ENCODE data around the gene NVL.

Gene NVL

GRCh38 chr1:224192082-224192788 lies 137.7 kb downstream of the NVL start:
- no peak for DNase-seq

DNA sequence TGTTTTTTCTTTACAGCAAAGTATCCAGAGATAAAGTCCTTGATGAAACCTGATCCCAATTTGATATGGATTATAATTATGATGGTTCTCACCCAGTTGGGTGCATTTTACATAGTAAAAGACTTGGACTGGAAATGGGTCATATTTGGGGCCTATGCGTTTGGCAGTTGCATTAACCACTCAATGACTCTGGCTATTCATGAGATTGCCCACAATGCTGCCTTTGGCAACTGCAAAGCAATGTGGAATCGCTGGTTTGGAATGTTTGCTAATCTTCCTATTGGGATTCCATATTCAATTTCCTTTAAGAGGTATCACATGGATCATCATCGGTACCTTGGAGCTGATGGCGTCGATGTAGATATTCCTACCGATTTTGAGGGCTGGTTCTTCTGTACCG lies 140.4 kb downstream of the NVL start:
- no peak for DNase-seq

DNA sequence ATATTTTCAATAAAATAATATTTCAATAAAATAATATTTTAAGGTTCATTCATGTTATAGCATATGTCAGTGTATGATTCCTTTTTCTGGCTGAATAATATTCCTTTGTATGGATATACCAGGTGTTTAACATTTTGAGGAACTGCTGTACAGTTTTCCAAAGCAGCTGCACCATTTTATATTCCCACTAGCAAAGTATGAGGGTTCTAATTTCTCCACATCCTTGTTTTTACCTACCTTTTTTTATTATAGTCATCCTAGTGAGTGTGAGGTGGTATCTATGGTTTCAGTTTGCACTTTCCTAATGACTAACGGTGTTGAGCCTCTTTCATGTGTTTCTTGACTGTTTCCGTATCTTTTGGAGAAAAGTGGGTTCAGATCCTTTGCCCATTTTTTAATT lies 141.7 kb downstream of the NVL start:
- DNase-seq = no peak

DNA sequence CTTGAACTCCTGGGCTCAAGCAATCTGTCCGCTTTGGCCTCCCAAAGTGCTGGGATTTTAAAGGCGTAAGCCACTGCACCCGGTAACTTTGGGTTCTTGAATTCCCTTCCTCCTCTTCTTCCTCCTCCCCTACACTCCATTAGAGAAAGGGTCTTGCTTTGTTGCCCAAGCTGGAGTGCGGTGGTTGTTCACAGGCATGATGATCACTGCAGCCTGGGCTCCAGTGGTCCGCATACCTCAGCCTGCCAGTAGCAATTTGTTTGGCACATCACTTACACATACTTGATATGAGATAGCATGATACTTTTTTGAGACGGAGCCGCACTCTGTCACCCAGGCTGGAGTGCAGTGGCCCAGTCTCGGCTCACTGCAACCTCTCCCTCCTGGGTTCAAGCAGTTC lies 144.8 kb downstream of the NVL start:
- no peak for DNase-seq

GRCh38 chr1:224183591-224184312 lies 146.2 kb downstream of the NVL start:
- no peak for DNase-seq

DNA sequence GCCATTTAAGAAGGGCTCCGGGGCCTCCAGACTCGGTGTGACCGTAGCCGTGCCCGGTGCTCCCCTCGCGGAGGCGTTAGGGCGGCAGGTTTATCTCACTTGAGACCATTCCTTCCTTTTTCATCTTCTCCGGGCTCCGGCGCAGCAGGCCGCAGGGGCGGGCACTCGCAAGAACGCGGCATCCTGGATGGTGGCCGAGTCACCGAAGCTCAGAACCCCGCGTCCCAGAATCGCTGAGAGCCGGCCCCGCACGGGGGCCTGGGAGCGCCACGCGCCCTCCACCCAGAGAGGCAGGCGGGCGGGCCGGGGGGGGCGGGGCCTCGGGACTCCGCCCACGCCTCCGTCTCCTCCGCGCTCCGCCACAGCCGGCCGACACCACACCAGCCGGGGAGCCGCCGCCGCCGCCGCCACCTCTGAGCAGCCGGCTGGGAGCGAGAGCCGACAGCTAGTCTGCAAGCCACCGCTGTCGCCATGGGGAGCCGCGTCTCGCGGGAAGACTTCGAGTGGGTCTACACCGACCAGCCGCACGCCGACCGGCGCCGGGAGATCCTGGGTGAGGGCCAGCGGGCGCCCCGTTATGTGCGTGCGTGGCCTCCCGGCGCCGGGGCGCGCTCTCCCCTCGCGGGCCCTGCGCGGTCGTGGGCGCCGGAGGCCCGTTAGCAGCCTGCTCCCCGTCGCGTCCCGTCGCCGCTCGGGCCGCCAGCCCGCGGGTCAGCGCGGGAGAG lies 146.9 kb downstream of the NVL start, which contains the start of gene DEGS1:
Gene DEGS1 (plus strand): TSS at position 375 of the 725 bp plus-strand sequence. CDS start 97 bp downstream, at position 472.
- DNase-seq = peak; percentile 73

GRCh38 chr1:224182057-224182865 lies 147.7 kb downstream of the NVL start:
- no peak for DNase-seq

- no peak for DNase-seq
These were observed 148.5 kb downstream of the NVL start for GRCh38 chr1:224181453-224181810.

GRCh38 chr1:224180783-224181452 lies 149.1 kb downstream of the NVL start:
- DNase-seq = no peak

DNA sequence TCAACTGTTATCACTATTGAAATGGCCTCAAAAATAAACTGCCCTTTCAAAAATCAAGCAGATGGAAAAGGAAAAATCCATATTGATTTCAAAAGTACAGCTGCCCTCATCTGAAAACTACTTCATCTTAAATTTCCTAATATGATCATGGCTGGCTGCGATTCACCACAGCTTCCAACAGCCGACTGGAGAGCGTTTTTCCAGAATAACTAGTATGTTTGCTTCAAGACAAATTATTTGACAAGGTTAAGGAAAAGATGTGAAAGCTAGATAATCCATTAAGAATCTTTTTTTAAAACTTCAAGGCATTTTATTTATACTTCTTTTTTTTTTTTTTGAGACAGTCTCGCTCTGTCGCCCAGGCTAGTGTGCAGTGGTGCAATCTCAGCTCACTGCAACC lies 151.1 kb downstream of the NVL start:
- DNase-seq = no peak

DNA sequence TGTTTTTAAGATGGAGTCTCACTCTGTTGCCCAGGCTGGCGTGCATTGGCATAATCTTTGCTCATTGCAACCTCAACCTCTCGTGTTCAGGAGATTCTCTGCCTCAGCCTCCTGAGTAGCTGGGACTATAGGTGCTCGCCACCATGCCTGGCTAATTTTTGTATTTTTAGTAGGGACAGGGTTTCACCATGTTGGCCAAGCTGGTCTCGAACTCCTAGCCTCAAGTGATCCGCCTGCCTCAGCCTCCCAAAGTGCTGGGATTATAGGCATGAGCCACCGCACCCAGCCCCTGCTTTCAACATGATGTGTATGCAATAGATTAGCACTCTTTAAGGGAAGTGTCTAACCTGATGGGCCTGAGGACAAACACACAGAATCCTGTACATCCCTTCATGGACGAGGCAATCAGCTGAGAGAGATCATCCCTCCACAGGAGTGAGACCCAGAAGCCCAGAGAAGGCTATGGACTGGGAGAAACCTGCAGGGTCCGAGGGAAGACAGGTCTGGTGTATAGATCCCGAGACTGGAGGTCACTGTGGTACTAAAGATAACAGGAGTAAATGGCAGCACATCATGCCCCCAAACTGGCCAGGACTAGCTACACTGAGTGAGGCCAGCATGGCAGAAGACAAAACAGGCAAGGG lies 152.5 kb downstream of the NVL start:
- DNase-seq = no peak

Data from GOT3 (cell line).